CD4-positive, alpha-beta T cell (primary cell): Measurements from ENCODE around the gene NIM1K. TPM values are rescaled to one million over a fixed set of nuclear protein-coding genes. Genes with fewer than 3 reads are reported as not detected.

Experiments
- ATAC-seq: fragments of 200-7000 bp; cut with Tn5 transposase; one replicate; pipeline ENCODE4 v1.10.0; 2022; ENCODE audit warnings: mild to moderate bottlenecking; ENCODE audit not compliant: poor library complexity
- CTCF ChIA-PET: fragments of 350-600 bp; sonication (Branson Sonifier 250); formaldehyde crosslinking; loops from one replicate; lab custom pipeline; 2021; ENCODE audit warnings: antibody characterized with exemption, inconsistent platforms; lab: Charles Lee
- POLR2A ChIA-PET: fragments of 350-600 bp; sonication (Branson Sonifier 250); formaldehyde crosslinking; loops from one replicate; lab custom pipeline; 2021; ENCODE audit warnings: antibody characterized with exemption, inconsistent platforms; lab: Charles Lee
- DNase-seq, 14 experiments: peaks; one replicate each; pipeline ENCODE4 v3.0.0-alpha.2; 2013 to 2020; ENCODE audit warnings: mixed read lengths in 2 of 14
- H3K27ac ChIP-seq, 2 donors: one replicate each; pipeline versions ENCODE4 v1.5.1 to v1.7.0; 2013; ENCODE audit warnings: low read length in 2 of 2, low read depth in 1 of 2, mild to moderate bottlenecking in 1 of 2
- H3K27me3 ChIP-seq, 2 experiments: 1 replicate in 1 of 2; 2 replicates in 1 of 2; pipeline versions ENCODE4 v1.6.1 to v1.7.0; 2013; ENCODE audit warnings: low read length in 2 of 2, control low read depth in 1 of 2, mild to moderate bottlenecking in 1 of 2, moderate library complexity in 1 of 2; ENCODE audit not compliant: insufficient read depth in 2 of 2, control insufficient read depth in 1 of 2
- H3K36me3 ChIP-seq: one replicate; pipeline ENCODE4 v1.6.1; 2013; ENCODE audit warnings: low read length, control low read depth; ENCODE audit not compliant: insufficient read depth
- H3K4me1 ChIP-seq: one replicate; pipeline ENCODE4 v1.6.1; 2013; ENCODE audit warnings: low read length, control low read depth; ENCODE audit not compliant: insufficient read depth
- H3K4me3 ChIP-seq: one replicate; pipeline ENCODE4 v1.5.1; 2013; ENCODE audit warnings: mild to moderate bottlenecking, low read length, moderate library complexity
- H3K9me3 ChIP-seq, 2 experiments: 1 replicate in 1 of 2; 2 replicates in 1 of 2; pipeline versions ENCODE4 v1.6.1 to v1.7.0; 2013; ENCODE audit warnings: low read length in 2 of 2, mild to moderate bottlenecking in 2 of 2, control low read depth in 1 of 2, moderate library complexity in 1 of 2; ENCODE audit not compliant: control insufficient read depth in 1 of 2, insufficient read depth in 1 of 2
- H3K27ac Mint-ChIP-seq: one replicate; pipeline ENCODE4 v1.8.0; 2020; ENCODE audit warnings: mixed read lengths
- H3K27me3 Mint-ChIP-seq: one replicate; pipeline ENCODE4 v1.8.0; 2021; ENCODE audit warnings: mixed read lengths
- H3K36me3 Mint-ChIP-seq: one replicate; pipeline ENCODE4 v1.8.0; 2021; ENCODE audit warnings: low read depth, mixed read lengths
- H3K4me1 Mint-ChIP-seq: one replicate; pipeline ENCODE4 v1.8.0; 2021; ENCODE audit warnings: low read depth, mixed read lengths
- H3K4me3 Mint-ChIP-seq: one replicate; pipeline ENCODE4 v1.8.0; 2020; ENCODE audit warnings: mild to moderate bottlenecking, mixed read lengths
- H3K9me3 Mint-ChIP-seq: one replicate; pipeline ENCODE4 v1.8.0; 2020; ENCODE audit warnings: mixed read lengths
- intact Hi-C, 2 experiments: fragments of 100-400 bp; cut with DNase I in 1 of 2; cut with micrococcal nuclease in 1 of 2; formaldehyde crosslinking; loops; one replicate each; pipeline versions ENCODE4 v1.15.1 to v1.9.0; 2023 to 2025; cut with DNase I, micrococcal nuclease
- total RNA-seq, 174 experiments: library from RNA in 2 of 174; stranded (reverse) in 2 of 174; gene quantifications; one replicate each; pipeline ENCODE4 v1.2.3 and lab custom pipeline; 2021 to 2026
- TF ChIP-seq, protein P1 (sequence below): fragments of 200-600 bp; IDR thresholded peaks from one replicate; pipeline ENCODE4 v1.8.0; 2022; ENCODE audit warnings: antibody characterized with exemption, mild to moderate bottlenecking

Gene NIM1K
- total RNA-seq, 2 experiments from 2014 or later: 0.08 to 0.44 TPM

GRCh38 chr5:43302481-43302880 is 110.5 kb downstream of the NIM1K start:
- no peak overlapping the region for H3K4me3 ChIP-seq
- no peak for DNase-seq
- no peaks in the 10 kb centered on the region for H3K9me3 ChIP-seq
- H3K36me3 Mint-ChIP-seq: peaks cover 46% of the 10 kb centered on the region
- H3K4me1 ChIP-seq: peaks cover 7% of the 10 kb centered on the region
- POLR2A ChIA-PET: no interaction called here
- intact Hi-C loops: no loop called here
- H3K27me3 ChIP-seq: no peaks in the 10 kb centered on the region
- peaks cover 47% of the 10 kb centered on the region for H3K4me1 Mint-ChIP-seq
- no peaks in the 10 kb centered on the region for H3K27me3 Mint-ChIP-seq
- CTCF ChIA-PET: no interaction called here
- TF ChIP-seq, protein P1, sequence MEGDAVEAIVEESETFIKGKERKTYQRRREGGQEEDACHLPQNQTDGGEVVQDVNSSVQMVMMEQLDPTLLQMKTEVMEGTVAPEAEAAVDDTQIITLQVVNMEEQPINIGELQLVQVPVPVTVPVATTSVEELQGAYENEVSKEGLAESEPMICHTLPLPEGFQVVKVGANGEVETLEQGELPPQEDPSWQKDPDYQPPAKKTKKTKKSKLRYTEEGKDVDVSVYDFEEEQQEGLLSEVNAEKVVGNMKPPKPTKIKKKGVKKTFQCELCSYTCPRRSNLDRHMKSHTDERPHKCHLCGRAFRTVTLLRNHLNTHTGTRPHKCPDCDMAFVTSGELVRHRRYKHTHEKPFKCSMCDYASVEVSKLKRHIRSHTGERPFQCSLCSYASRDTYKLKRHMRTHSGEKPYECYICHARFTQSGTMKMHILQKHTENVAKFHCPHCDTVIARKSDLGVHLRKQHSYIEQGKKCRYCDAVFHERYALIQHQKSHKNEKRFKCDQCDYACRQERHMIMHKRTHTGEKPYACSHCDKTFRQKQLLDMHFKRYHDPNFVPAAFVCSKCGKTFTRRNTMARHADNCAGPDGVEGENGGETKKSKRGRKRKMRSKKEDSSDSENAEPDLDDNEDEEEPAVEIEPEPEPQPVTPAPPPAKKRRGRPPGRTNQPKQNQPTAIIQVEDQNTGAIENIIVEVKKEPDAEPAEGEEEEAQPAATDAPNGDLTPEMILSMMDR: no peak
- no peak overlapping the region for H3K4me3 Mint-ChIP-seq
- ATAC-seq: no peak
- H3K9me3 Mint-ChIP-seq: no peaks in the 10 kb centered on the region
- H3K36me3 ChIP-seq: peaks cover 20% of the 10 kb centered on the region
- no peak overlapping the region for H3K27ac Mint-ChIP-seq
- H3K27ac ChIP-seq: no peak overlapping the region

DNA sequence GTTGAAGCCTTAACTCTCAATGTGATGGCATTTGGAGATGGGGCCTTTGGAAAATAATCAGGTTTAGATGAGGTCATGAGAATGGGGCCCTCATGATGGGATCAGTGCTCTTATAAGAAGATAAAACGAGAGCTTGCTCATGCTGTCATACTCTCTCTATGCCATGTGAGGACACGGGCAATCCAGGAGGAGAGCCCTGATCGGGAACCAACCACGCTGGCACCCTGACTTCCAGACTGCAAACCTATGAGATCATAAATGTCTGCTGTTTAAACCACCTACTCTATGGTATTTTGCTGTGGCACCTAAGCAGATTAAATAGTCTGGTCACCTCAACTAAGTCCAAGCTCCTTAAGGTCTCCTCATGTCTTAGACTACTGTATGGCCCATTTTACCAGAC is 111.2 kb downstream of the NIM1K start:
- no peak overlapping the region for H3K4me3 Mint-ChIP-seq

GRCh38 chr5:43304525-43304924 is 112.5 kb downstream of the NIM1K start:
- peak in 1 of 14 experiments; percentile 49 for DNase-seq
- no peaks in the 10 kb centered on the region for H3K9me3 ChIP-seq
- no peak overlapping the region for H3K4me3 ChIP-seq
- Mint-ChIP-seq H3K27ac (no peak overlapping the region), H3K4me1 (peaks cover 47% of the 10 kb centered on the region), H3K36me3 (peaks cover 31% of the 10 kb centered on the region), H3K9me3 (no peaks in the 10 kb centered on the region), H3K27me3 (no peaks in the 10 kb centered on the region), H3K4me3 (no peak overlapping the region)
- peaks cover 8% of the 10 kb centered on the region for H3K36me3 ChIP-seq
- TF ChIP-seq, protein P1: no peak
- no peak for ATAC-seq
- H3K27ac ChIP-seq: no peak overlapping the region
- ChIA-PET CTCF (no interaction called here), POLR2A (interaction anchor here (1.2 to 1.8 kb wide), 2 partner anchors 9 to 180 kb away, joined by 5 to 6 read pairs; partner anchors contain the start of genes HMGCS1 and TMEM267)
- H3K4me1 ChIP-seq: peaks cover 7% of the 10 kb centered on the region
- intact Hi-C loops: no loop called here
- H3K27me3 ChIP-seq: no peaks in the 10 kb centered on the region

More for the DNA sequence above, 111.2 kb downstream of the NIM1K start:
- Histone ChIP-seq H3K4me1 (peaks cover 7% of the 10 kb centered on the region), H3K9me3 (no peaks in the 10 kb centered on the region), H3K27ac (no peak overlapping the region), H3K36me3 (peaks cover 14% of the 10 kb centered on the region), H3K4me3 (no peak overlapping the region), H3K27me3 (no peaks in the 10 kb centered on the region)
- ATAC-seq (no peak), DNase-seq (no peak)
- no peak overlapping the region for H3K27ac Mint-ChIP-seq
- POLR2A ChIA-PET: interaction anchor here (0.8 to 1.8 kb wide), 3 partner anchors 10 to 182 kb away, joined by 6 to 8 read pairs (median 6); partner anchors contain the start of genes HMGCS1, TMEM267 and ZNF131
- peaks cover 52% of the 10 kb centered on the region for H3K4me1 Mint-ChIP-seq
- no peaks in the 10 kb centered on the region for H3K9me3 Mint-ChIP-seq
- no peaks in the 10 kb centered on the region for H3K27me3 Mint-ChIP-seq
- TF ChIP-seq, protein P1: no peak
- CTCF ChIA-PET: no interaction called here
- H3K36me3 Mint-ChIP-seq: peaks cover 40% of the 10 kb centered on the region
- intact Hi-C loops: no loop called here
